Epithelial cell of proximal tubule (primary cell): ENCODE data around the gene ADAR. TPM values are rescaled to one million over a fixed set of nuclear protein-coding genes. Genes with fewer than 3 reads are reported as not detected.

Experiments
- DNase-seq: peaks from one replicate; pipeline ENCODE4 v3.0.0-alpha.2; 2011; ENCODE audit warnings: low read depth
- H3K4me3 ChIP-seq: 2 replicates; pipeline ENCODE4 v1.5.1; 2011; ENCODE audit warnings: low read depth, mild to moderate bottlenecking, low read length
- CTCF ChIP-seq: conservative IDR thresholded peaks from 2 replicates; pipeline ENCODE4 v1.5.1; 2012; ENCODE audit warnings: low read depth, mild to moderate bottlenecking, low read length
- total RNA-seq: library from RNA; depleted of rRNA; stranded (reverse); fragments of >200 nt; gene quantifications from 2 replicates; pipeline ENCODE4 v1.2.3, GENCODE V29; 2015

ADAR gene
- total RNA-seq, 1 donor from 2014 or later: 63.4 TPM

- DNase-seq: no peak
- no peak for TF ChIP-seq CTCF
- no peak overlapping the region for H3K4me3 ChIP-seq
Observed at GRCh38 chr1:154629675-154630073, 21.7 kb upstream of the ADAR start.

- no peak for TF ChIP-seq CTCF
- no peak overlapping the region for H3K4me3 ChIP-seq
- no peak for DNase-seq
Observed at GRCh38 chr1:154629061-154629674, 21.2 kb upstream of the ADAR start.

GRCh38 chr1:154628121-154628405 is 20.1 kb upstream of the ADAR start:
- no peak for TF ChIP-seq CTCF
- DNase-seq: no peak
- H3K4me3 ChIP-seq: peak overlapping the region; percentile 96

- no peak for TF ChIP-seq CTCF
- H3K4me3 ChIP-seq: peak overlapping the region; percentile 96
- peak; percentile 57 for DNase-seq
Observed at GRCh38 chr1:154627257-154628120, 19.5 kb upstream of the ADAR start.

GRCh38 chr1:154626456-154627256 is 18.7 kb upstream of the ADAR start:
- H3K4me3 ChIP-seq: peak overlapping the region; percentile 96
- no peak for DNase-seq
- TF ChIP-seq CTCF: no peak

GRCh38 chr1:154624746-154625643 is 17.0 kb upstream of the ADAR start:
- DNase-seq: no peak
- H3K4me3 ChIP-seq: no peak overlapping the region
- TF ChIP-seq CTCF: no peak
